Cardiac muscle cell (in vitro differentiated cells and primary cell): ENCODE measurements around the gene ARHGEF17. TPM values are rescaled to one million over a fixed set of nuclear protein-coding genes. Genes with fewer than 3 reads are reported as not detected.

Experiments used
- DNase-seq, 2 donors: peaks; one replicate each; pipeline versions ENCODE4 v3.0.0 to v3.0.0-alpha.2; 2010 to 2017; ENCODE audit warnings: low read depth in 1 of 2, low spot score in 1 of 2
- H3K27ac ChIP-seq: fragments of 200-600 bp; sonication (generic); 2 replicates; pipeline ENCODE4 v1.5.1; 2016
- H3K27me3 ChIP-seq: fragments of 200-600 bp; sonication (generic); 2 replicates; pipeline ENCODE4 v1.6.0; 2016; ENCODE audit warnings: control low read depth
- H3K36me3 ChIP-seq: fragments of 200-600 bp; sonication (generic); 2 replicates; pipeline ENCODE4 v1.5.1; 2016; ENCODE audit warnings: control low read depth
- H3K4me1 ChIP-seq: fragments of 200-600 bp; sonication (generic); 2 replicates; pipeline ENCODE4 v1.8.1; 2017; ENCODE audit warnings: low read depth, mild to moderate bottlenecking, mixed run types
- H3K4me3 ChIP-seq: fragments of 200-600 bp; sonication (generic); 2 replicates; pipeline ENCODE4 v1.5.1; 2016; ENCODE audit warnings: mild to moderate bottlenecking
- H3K9me3 ChIP-seq: fragments of 200-600 bp; sonication (generic); 2 replicates; pipeline ENCODE4 v1.5.1; 2017; ENCODE audit warnings: low read depth, mild to moderate bottlenecking, control low read depth
- CTCF ChIP-seq: IDR thresholded peaks from 2 replicates; pipeline ENCODE4 v1.5.1; 2012; ENCODE audit warnings: low read depth, mild to moderate bottlenecking, low read length
- polyA plus RNA-seq: library from polyadenylated mRNA; unstranded; fragments of >200 nt; fragmentation: Nextera tagmentation; extraction: Ambion mirVana; gene quantifications from 2 replicates; pipeline ENCODE4 v1.2.1, GENCODE V29; 2016
- total RNA-seq: library from RNA; depleted of rRNA; stranded (reverse); fragments of >200 nt; gene quantifications from 2 replicates; pipeline ENCODE4 v1.2.3, GENCODE V29; 2016

ARHGEF17 gene
- total and polyA plus RNA-seq, 2 experiments from 2014 or later: 26.5 to 60.3 TPM

- Histone ChIP-seq H3K27me3 (no peaks in the 10 kb centered on the region), H3K4me1 (no peaks in the 10 kb centered on the region), H3K27ac (no peak overlapping the region), H3K36me3 (no peaks in the 10 kb centered on the region), H3K9me3 (no peaks in the 10 kb centered on the region), H3K4me3 (no peak overlapping the region)
- DNase-seq: no peak
- TF ChIP-seq CTCF: no peak
Observed at GRCh38 chr11:73277467-73277866, 30.6 kb upstream of the ARHGEF17 start.

- no peaks in the 10 kb centered on the region for H3K27me3 ChIP-seq
- no peak overlapping the region for H3K4me3 ChIP-seq
- no peak for DNase-seq
- no peaks in the 10 kb centered on the region for H3K36me3 ChIP-seq
- no peaks in the 10 kb centered on the region for H3K4me1 ChIP-seq
- no peaks in the 10 kb centered on the region for H3K9me3 ChIP-seq
- TF ChIP-seq CTCF: no peak
- H3K27ac ChIP-seq: no peak overlapping the region
Observed at GRCh38 chr11:73280626-73281025, 27.4 kb upstream of the ARHGEF17 start.

GRCh38 chr11:73281201-73281741 lies 26.8 kb upstream of the ARHGEF17 start:
- no peak for TF ChIP-seq CTCF
- Histone ChIP-seq H3K36me3 (no peaks in the 10 kb centered on the region), H3K27me3 (no peaks in the 10 kb centered on the region), H3K4me3 (no peak overlapping the region), H3K9me3 (no peaks in the 10 kb centered on the region), H3K4me1 (no peaks in the 10 kb centered on the region), H3K27ac (no peak overlapping the region)
- DNase-seq: no peak

- Histone ChIP-seq H3K36me3 (no peaks in the 10 kb centered on the region), H3K27me3 (no peaks in the 10 kb centered on the region), H3K27ac (no peak overlapping the region), H3K4me1 (no peaks in the 10 kb centered on the region), H3K4me3 (no peak overlapping the region), H3K9me3 (no peaks in the 10 kb centered on the region)
- TF ChIP-seq CTCF: no peak
- no peak for DNase-seq
Observed at GRCh38 chr11:73281796-73282660, 26.0 kb upstream of the ARHGEF17 start.

GRCh38 chr11:73283276-73284000 lies 24.6 kb upstream of the ARHGEF17 start:
- no peak for TF ChIP-seq CTCF
- H3K27me3 ChIP-seq: no peaks in the 10 kb centered on the region
- no peak overlapping the region for H3K4me3 ChIP-seq
- H3K4me1 ChIP-seq: peaks cover under 1% of the 10 kb centered on the region
- no peaks in the 10 kb centered on the region for H3K9me3 ChIP-seq
- H3K36me3 ChIP-seq: no peaks in the 10 kb centered on the region
- no peak for DNase-seq
- no peak overlapping the region for H3K27ac ChIP-seq
